ENCODE results near the gene CARNS1.
A peak's percentile ranks its signal among the peaks of the same experiment; 100 is the strongest.

The CARNS1 gene

GRCh38 chr11:67387069-67387468 is 28.4 kb upstream of the CARNS1 start:
- POLR2A ChIA-PET: interaction anchor here (1.1 to 1.2 kb wide), 2 partner anchors 15 to 34 kb away, joined by 3 to 4 read pairs; partner anchors contain the start of genes POLD4 and PPP1CA
- CTCF ChIA-PET: interaction anchor here (12.7 kb wide), 1 partner anchor 33 kb away, joined by 182 read pairs; the partner anchor contains the start of gene POLD4
- TF ChIP-seq SP1 (IDR thresholded peaks at IDR 0.05): no peak
- TF ChIP-seq PKNOX1 (IDR thresholded peaks at IDR 0.05): no peak
- no peak for TF ChIP-seq CTBP1 (IDR thresholded peaks at IDR 0.05; ENCODE audit: borderline replicate concordance)
- DNase-seq (ENCODE audit: extremely low spot score): no peak

- no peak for DNase-seq (ENCODE audit: extremely low spot score)
- TF ChIP-seq SUZ12 (IDR thresholded peaks at IDR 0.05) (no peak), ZNF384 (IDR thresholded peaks at IDR 0.05) (no peak), ARNT (IDR thresholded peaks at IDR 0.05) (no peak), PKNOX1 (IDR thresholded peaks at IDR 0.05) (no peak), LEF1 (IDR thresholded peaks at IDR 0.05; ENCODE audit: borderline replicate concordance) (no peak)
- ChIA-PET CTCF (interaction anchor here (12.7 kb wide), 1 partner anchor 33 kb away, joined by 182 read pairs; the partner anchor contains the start of gene POLD4), POLR2A (interaction anchor here (1.2 kb wide), 1 partner anchor 35 kb away, joined by 4 read pairs; the partner anchor contains the start of gene POLD4)
Measured at GRCh38 chr11:67387518-67387917, 28.0 kb upstream of the CARNS1 start.

- TF ChIP-seq HDGF (IDR thresholded peaks at IDR 0.05; ENCODE audit: borderline replicate concordance) (no peak), LEF1 (IDR thresholded peaks at IDR 0.05; ENCODE audit: borderline replicate concordance) (no peak), CTBP1 (IDR thresholded peaks at IDR 0.05; ENCODE audit: borderline replicate concordance) (no peak), FOXA1 (IDR thresholded peaks at IDR 0.05) (no peak), PKNOX1 (IDR thresholded peaks at IDR 0.05) (no peak), TARDBP (IDR thresholded peaks at IDR 0.05) (no peak), ARNT (IDR thresholded peaks at IDR 0.05) (no peak), BHLHE40 (IDR thresholded peaks at IDR 0.05; ENCODE audit: borderline replicate concordance) (no peak), FOXK2 (IDR thresholded peaks at IDR 0.05) (no peak), SP1 (IDR thresholded peaks at IDR 0.05) (no peak), L3MBTL2 (conservative IDR thresholded peaks at IDR 0.05) (no peak)
- POLR2A ChIA-PET: interaction anchor here (0.6 to 1.6 kb wide), 3 partner anchors 8 to 20 kb away, joined by 3 read pairs; partner anchors contain the start of gene PPP1CA
- peak; percentile 65 for DNase-seq (ENCODE audit: extremely low spot score)
- CTCF ChIA-PET: interaction anchor here (0.6 to 1.3 kb wide), 4 partner anchors 12 to 32 kb away, joined by 3 to 5 read pairs (median 4); no protein-coding TSS in a partner anchor
Measured at GRCh38 chr11:67389477-67389876, 26.0 kb upstream of the CARNS1 start.

- no peak for TF ChIP-seq L3MBTL2 (conservative IDR thresholded peaks at IDR 0.05)
- DNase-seq (ENCODE audit: extremely low spot score): no peak
- POLR2A ChIA-PET: interaction anchor here (1.3 to 2.7 kb wide), 6 partner anchors 9 to 53 kb away, joined by 3 to 50 read pairs (median 8); partner anchors contain the start of genes PPP1CA and RPS6KB2
- CTCF ChIA-PET: interaction anchor here (2.0 kb wide), 1 partner anchor 8 kb away, joined by 8 read pairs; no protein-coding TSS in a partner anchor
Measured at GRCh38 chr11:67390947-67391303, 24.6 kb upstream of the CARNS1 start.

- DNase-seq (ENCODE audit: extremely low spot score): peak; percentile 97
- TF ChIP-seq L3MBTL2 (conservative IDR thresholded peaks at IDR 0.05): peak; percentile 98
- peak; percentile 61; the same call in 1 of the 2 replicates for TF ChIP-seq LEF1 (IDR thresholded peaks at IDR 0.05; ENCODE audit: borderline replicate concordance)
- TF ChIP-seq FOXK2 (IDR thresholded peaks at IDR 0.05): no peak
- ChIA-PET CTCF (interaction anchor here (0.9 to 2.0 kb wide), 3 partner anchors 9 to 10 kb away, joined by 4 to 8 read pairs (median 7); partner anchors contain the start of gene PPP1CA), POLR2A (interaction anchor here (0.6 to 2.7 kb wide), 22 partner anchors 9 to 127 kb away, joined by 3 to 50 read pairs (median 4); partner anchors contain the start of genes AIP, PITPNM1, PPP1CA and RPS6KB2)
Measured at GRCh38 chr11:67391304-67392182, 23.9 kb upstream of the CARNS1 start, which contains the start of gene RAD9A. RAD9A (plus strand) TSS chr11:67391986; CDS start chr11:67392045, 59 bp downstream.

GRCh38 chr11:67392183-67392715 is 23.2 kb upstream of the CARNS1 start:
- ChIA-PET CTCF (interaction anchor here (0.9 to 2.0 kb wide), 3 partner anchors 9 to 11 kb away, joined by 4 to 8 read pairs (median 7); partner anchors contain the start of gene PPP1CA), POLR2A (interaction anchor here (0.6 to 2.7 kb wide), 22 partner anchors 9 to 126 kb away, joined by 3 to 50 read pairs (median 4); partner anchors contain the start of genes AIP, PITPNM1, PPP1CA and RPS6KB2)
- DNase-seq (ENCODE audit: extremely low spot score): no peak
- TF ChIP-seq HDGF (IDR thresholded peaks at IDR 0.05; ENCODE audit: borderline replicate concordance) (no peak), ARNT (IDR thresholded peaks at IDR 0.05) (no peak), SP1 (IDR thresholded peaks at IDR 0.05) (no peak), BHLHE40 (IDR thresholded peaks at IDR 0.05; ENCODE audit: borderline replicate concordance) (no peak), LEF1 (IDR thresholded peaks at IDR 0.05; ENCODE audit: borderline replicate concordance) (no peak), ELF4 (IDR thresholded peaks at IDR 0.05) (no peak), SUZ12 (IDR thresholded peaks at IDR 0.05) (no peak), NFRKB (IDR thresholded peaks at IDR 0.05) (no peak)
